ENCODE data around the gene IGF2. TPM values are rescaled to one million over a fixed set of nuclear protein-coding genes. Genes with fewer than 3 reads are reported as not detected.

IGF2 gene
- total and polyA plus RNA-seq, 2 donors (not counting 3 experiments of a cell fraction or from before 2014, with no cell fraction given): 5.7 to 21.0 TPM

MicroRNAs within 50 kb of the gene (microRNA counts, 767-probe panel; counts per million panel counts)
- microRNA hsa-miR-483-3p (723 counts per million, percentile 96 among the panel's probes with 10 or more counts), microRNA hsa-miR-483-5p (723 counts per million, percentile 96 among the panel's probes with 10 or more counts)

Small RNAs within 50 kb of the gene (microRNA-seq; reads per million reads assigned to microRNA genes)
- gene MIR4686 (ENCODE audit: borderline number of aligned reads, borderline replicate concordance) (not detected), gene MIR483 (ENCODE audit: borderline number of aligned reads, borderline replicate concordance) (14.6 reads per million, percentile 32 among the genes with 10 or more reads in this experiment)

Small RNAs within 50 kb of the gene (small RNA-seq; reads per million reads assigned to genes)
- gene MIR4686 (ENCODE audit: insufficient read depth, insufficient read length, low read depth, low replicate concordance) (not detected), gene MIR483 (ENCODE audit: insufficient read depth, insufficient read length, low read depth, low replicate concordance) (not detected)

Other genes with a start within 250 kb of the IGF2 start
- not detected in 2 replicates for gene PRR33, start 247.5 kb downstream of the IGF2 start, total RNA-seq
- gene PRR33, start 247.5 kb downstream of the IGF2 start, polyA plus RNA-seq: not detected in 2 replicates
- not detected in 2 replicates for gene TNNT3, start 219.7 kb downstream of the IGF2 start, total RNA-seq
- not detected in 2 replicates for gene TNNT3, start 219.7 kb downstream of the IGF2 start, polyA plus RNA-seq
- 72.7 and 81.6 TPM in 2 replicates for gene MRPL23, start 192.1 kb downstream of the IGF2 start, total RNA-seq
- 206 and 222 TPM in 2 replicates for gene MRPL23, start 192.1 kb downstream of the IGF2 start, polyA plus RNA-seq
- 0.37 and 3.2 TPM in 2 replicates for gene H19, start 141.5 kb downstream of the IGF2 start, total RNA-seq
- gene H19, start 141.5 kb downstream of the IGF2 start, polyA plus RNA-seq: 0.21 and 0.68 TPM in 2 replicates
- gene INS, start 21.8 kb upstream of the IGF2 start, total RNA-seq: not detected in 2 replicates
- not detected in 2 replicates for gene INS, start 21.8 kb upstream of the IGF2 start, polyA plus RNA-seq
- not detected in 2 replicates for gene TH, start 32.4 kb upstream of the IGF2 start, total RNA-seq
- gene TH, start 32.4 kb upstream of the IGF2 start, polyA plus RNA-seq: not detected in 2 replicates
- not detected in 2 replicates for gene ASCL2, start 131.2 kb upstream of the IGF2 start, total RNA-seq
- not detected in 2 replicates for gene ASCL2, start 131.2 kb upstream of the IGF2 start, polyA plus RNA-seq
- not detected in 2 replicates for gene C11orf21, start 162.5 kb upstream of the IGF2 start, total RNA-seq
- not detected in 2 replicates for gene C11orf21, start 162.5 kb upstream of the IGF2 start, polyA plus RNA-seq
- gene TSPAN32, start 162.6 kb upstream of the IGF2 start, total RNA-seq: not detected in 2 replicates
- gene TSPAN32, start 162.6 kb upstream of the IGF2 start, polyA plus RNA-seq: not detected in 2 replicates
- gene CD81, start 237.9 kb upstream of the IGF2 start, total RNA-seq: 409 and 445 TPM in 2 replicates
- gene CD81, start 237.9 kb upstream of the IGF2 start, polyA plus RNA-seq: 641 and 802 TPM in 2 replicates